ENCODE measurements around the gene LHFPL2.

LHFPL2 gene

DNA sequence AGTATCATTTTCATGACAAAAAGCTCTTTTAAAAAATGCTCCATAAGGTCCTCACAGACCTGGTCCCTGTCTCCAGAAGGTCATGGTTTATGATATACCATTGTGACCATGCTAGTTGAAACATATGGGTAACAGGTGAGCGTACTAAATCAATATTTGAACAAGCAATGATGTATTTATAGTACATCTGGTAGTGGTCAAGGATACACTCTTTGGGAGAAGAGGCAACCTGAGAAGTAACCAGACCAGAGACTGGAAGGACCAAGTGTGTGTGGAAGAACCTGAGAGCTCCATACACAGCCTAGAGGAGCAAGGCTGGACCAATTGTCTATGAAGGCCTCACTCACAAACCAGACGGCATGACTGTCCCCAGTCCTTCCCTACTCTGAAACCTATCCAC lies 55.1 kb downstream of the LHFPL2 start:
- no peak for DNase-seq

DNA sequence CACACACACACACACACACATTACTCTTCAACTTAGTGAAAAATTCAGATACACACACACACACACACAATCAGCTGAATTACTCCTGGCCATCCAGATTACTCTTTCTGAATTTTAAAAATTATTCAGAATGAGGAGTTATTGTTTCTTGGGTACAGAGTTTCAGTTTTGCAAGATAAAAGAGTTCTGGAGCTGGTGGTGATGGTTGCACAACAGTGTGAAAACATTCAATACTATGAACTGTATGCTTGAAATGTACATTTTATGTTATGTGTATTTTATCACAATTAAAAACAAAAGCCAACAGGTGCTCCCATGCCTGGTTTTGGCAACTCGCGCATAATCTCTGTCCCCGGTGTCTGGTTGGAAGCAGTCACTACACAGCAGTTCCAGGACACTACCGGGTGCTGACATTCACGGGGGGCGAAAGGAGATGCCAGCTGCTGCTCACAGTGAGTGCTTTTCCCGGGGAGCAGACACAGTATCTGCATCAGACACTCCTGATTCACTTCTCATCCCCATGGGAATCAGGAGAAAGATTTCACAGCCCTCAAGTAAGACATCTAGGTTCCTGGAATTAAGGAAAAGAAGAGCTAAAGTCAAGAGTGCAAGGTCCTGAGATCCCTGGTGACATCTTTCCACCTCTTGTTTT lies 55.7 kb downstream of the LHFPL2 start:
- no peak for DNase-seq

DNA sequence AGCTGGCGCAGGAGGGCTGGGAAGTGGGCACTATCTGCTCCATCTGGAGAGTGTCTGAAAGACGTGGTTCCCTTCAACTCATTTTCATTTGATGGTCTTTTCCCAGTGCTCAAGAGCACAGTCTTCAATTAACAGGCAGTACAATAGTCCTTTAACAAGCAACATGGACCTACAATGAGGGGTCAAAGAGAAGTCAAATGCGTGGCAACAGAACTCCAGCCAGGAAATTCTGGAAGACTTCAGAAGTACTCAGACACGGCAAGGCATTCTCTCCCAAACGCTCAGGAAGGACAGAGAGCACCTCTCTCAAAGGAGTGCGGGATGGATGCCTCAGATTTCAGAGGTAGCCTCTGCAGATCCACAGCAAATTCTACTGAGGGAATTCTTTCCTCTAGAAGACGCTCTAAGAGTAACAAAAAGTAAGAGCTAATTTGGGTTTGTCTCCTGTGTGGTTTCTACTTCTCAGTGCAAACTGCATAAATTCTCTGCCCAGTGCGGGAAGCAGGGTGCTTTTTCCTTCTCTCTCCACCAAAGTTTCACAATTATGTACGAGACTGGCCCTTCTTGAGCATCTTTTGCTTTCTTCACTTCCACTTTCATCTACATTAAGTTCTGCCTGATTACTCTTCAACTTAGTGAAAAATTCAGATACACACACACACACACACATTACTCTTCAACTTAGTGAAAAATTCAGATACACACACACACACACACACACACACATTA lies 56.4 kb downstream of the LHFPL2 start:
- no peak for DNase-seq

DNA sequence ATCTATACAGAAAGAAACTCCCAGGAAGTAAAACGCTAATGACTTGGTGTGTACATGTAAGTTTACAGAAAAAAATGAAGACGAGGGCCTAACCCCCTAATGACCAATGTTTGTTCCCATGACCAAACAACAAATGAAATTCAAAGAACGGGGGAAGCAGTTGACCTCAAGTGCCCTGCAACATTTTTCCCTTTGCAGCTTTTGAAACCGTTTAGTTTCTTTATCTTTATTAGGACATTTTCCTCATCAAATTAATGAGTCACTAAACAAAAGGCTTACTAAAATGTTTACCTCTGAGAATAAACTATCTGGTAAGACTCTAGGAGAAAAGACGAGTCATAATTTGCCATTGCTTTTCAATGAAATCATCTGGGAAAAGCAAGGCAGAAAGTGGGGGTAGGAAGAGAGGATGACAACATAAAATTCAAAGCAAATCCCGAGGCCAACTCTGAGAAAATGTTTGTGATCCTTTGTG lies 57.4 kb downstream of the LHFPL2 start:
- no peak for DNase-seq

DNA sequence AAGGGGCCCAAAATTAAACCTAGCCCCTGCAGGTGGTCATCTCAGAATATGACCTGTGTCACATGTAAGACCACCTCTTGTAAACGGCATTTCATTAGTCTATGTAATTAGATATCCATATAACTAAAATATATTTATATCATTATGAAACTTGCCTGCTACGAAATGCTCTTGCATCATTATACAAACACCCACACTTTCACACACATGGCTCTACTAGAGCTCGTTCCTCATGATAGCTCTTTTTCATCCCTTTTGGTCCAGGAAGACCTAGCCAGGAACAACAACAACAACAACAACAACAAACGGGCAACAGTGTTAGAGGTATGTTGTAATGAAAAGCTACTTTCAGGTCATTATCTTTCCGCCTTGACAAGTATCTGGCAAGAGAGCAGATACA lies 58.6 kb downstream of the LHFPL2 start:
- no peak for DNase-seq

DNA sequence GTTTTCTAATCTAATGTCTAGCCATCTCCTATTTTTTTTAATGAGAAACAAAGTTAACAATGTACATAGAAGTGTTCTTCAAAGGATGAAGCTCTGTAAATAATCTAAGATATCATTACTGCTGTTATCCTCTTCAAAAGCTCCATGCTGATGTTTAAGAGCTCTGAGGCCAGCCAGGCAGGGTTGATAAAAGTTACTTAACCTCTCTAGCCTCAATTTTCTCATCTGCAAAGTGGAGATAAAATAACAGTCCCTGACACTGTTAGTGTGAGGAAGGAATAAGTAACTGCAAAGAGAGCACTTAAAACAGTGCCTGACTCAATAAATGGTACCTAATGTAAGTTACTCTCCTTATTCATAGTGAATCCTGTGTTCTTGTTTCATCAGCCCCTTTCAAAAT lies 60.1 kb downstream of the LHFPL2 start:
- no peak for DNase-seq

DNA sequence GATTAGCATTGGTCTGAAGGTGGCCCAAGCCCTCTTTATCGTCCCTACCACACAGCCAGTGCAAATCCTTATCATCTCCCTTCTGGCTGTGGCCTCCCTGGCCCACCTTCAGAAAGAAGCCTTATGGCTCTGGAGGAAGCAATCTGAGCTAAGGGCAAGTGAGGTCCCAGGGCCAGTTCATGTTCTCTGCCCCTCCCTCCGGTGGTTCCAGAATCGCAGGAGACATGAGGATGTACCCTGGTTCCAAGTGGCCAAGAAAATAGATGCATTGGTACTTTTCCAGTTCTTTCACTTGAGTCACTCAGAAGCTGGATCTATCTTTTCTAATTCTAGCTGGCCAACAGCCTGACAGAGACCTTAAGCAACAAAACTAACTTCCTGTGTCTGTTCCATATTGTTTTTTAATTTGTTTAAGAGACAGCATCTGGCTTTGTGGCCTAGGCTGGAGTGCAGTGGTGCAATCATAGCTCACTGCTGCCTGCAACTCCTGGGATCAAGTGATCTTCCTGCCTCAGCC lies 60.7 kb downstream of the LHFPL2 start:
- DNase-seq = no peak

DNA sequence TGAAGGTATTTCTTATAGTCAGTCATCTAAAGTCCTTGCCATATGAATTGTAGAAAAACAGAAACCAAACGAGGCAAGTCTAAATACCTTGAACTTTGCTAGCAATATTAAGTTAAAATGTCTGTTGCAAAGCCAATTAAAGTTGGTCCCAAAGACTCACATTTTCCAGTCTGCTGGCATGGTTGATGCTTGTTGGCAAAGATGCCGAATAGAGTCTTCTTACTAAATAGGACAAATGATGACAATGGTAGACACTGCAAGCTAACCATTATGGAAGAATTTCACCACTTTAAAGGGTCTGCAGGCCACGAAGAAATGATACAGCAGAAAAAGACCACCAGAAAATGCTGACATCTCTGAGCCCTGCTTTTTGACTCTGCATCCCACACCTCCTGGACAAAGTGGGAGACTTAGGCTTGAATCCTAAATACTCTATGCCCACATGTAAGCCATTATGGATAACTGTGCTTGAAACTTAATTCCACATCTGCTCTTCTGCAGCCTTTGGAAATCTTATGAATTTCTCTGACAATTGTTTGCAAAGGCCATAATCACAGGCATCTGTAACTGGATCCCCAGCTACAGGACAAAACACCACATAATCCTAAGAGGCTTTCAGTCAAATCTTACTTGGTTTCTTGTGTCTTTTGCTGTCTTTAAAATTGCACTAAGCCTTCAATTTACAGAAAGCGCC lies 61.3 kb downstream of the LHFPL2 start:
- DNase-seq = no peak

DNA sequence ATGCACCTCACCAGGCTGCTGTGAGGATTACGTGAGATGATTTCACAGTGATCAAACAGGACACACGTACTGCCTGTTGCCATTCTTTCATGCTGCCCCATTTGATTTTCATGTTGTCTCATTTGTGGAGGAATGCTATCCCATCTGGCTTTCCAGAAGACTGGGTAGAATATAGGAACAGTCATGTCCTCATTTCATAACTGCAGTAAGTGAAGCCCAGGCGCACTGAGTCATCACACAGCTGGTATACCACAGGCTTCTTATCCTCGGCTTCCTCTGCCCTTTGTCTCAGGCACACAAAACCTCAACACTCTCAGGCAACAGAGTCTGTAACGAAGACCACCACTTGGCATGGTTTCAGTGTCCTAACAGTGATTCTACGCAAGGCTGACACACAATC lies 62.3 kb downstream of the LHFPL2 start:
- DNase-seq = no peak

DNA sequence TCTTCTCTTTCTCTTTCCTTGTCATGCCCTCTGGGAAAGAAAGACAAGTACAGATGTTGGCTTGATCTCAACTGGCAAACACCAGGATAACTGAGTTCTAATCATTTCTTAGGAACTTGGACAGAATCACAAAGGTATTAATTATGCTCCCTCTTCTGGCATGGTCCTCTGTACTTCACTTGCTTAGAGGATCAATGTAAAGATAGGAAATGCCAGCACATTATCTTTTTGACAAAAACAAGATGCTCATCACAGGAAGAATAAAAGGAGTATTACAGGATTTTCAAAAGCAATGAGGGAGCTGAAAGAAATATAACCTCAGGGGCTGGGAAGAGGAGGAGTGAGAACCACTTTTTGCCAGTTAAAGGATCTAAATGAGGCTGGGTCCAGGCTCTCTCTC lies 70.6 kb downstream of the LHFPL2 start:
- DNase-seq = no peak

DNA sequence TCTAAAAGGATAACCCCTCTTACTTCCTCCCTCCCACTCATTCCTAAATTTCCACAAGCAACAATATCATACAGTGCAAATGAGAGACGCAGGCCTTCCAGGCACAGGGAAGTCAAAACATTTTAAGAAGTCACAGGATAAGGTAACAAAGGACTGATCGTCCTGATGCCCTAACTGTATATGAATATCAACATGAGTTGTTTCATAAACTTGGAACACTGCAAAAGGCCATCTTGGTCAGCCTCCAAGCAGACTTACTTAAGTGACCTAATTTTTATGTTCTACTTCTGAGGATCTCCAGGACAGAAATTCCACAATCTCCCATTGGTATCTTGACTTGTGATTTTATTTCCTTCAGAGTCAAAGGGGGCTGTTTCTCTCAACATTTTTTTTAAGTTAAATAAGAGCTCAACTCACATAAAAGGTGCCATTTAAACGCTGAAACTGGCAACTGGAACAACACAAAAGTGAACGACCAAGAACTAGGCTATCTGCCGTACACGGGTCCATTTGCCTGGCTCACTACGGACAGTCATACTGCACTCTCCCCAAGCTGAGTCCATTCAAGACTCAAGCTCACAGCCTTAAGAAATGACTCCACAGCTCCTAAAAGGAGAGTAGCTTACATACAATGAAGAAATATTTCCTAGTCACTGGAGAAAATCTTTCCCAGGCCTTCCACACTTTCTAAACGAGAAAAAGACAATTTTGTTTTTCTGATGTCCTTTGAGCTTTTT lies 71.3 kb downstream of the LHFPL2 start:
- no peak for DNase-seq

DNA sequence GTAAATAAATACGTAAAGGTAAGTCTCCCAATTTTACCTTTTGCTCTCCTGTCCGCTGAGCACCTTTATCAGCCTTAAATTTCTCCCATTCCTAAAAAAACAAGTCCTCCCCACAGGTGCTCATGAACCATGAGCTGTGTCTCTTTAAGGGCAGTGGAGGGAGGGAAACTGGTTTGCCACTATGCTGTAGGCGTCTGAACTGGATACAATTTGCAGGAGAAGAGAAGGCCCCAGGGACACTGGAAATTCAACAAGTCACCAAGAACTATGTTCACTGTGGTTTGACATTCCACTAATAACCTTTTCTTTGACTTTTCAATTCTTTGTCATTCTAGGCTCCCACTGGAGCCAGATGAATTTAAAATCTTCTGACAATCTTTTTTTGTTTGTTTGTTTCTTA lies 72.2 kb downstream of the LHFPL2 start:
- DNase-seq = no peak

DNA sequence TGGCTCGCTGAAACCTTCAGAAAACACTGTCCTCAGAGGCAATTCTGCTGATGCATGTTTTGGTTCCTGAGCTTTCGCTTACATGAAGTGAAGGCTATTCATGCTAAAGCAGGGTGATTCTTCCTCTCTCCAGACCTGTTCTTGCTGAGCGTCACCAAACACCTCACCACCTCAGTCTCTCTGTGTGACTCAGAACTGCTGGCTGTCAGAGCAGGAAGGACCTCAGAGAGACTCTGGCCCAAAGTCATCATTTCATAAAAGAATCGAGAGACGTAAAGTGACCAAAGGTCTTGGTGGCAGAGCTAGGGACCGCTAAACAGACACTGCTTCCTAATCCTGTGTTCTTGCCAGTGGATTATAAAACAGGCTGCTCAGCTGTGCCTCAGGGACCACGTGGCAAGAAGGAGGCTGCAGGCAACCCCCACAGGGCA lies 73.8 kb downstream of the LHFPL2 start:
- no peak for DNase-seq

DNA sequence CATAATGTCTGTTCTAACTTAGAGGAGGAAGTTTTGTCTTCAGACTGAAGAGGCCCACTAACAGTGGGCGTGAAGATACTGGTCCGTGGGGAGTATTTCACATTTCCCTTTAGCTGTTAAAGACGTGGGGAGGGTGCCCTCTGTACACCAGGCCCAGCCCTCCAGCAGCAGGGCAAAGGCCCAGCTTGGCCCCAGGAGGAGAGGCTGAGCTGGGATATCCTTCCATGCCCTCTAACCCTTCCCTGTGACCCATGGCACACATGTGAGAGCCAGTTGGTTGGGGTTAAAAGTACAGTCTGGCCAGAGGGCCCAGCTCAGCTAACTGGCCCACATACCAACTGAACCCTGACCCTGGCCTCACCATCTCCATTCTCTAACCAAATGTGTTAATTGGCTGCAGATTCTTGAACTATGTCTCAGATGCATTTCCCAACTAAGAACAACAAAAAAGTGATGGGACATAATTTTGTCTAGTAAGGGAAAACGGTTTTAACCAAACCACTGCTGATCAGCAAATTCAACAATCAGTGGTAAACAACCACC lies 74.4 kb downstream of the LHFPL2 start:
- no peak for DNase-seq

DNA sequence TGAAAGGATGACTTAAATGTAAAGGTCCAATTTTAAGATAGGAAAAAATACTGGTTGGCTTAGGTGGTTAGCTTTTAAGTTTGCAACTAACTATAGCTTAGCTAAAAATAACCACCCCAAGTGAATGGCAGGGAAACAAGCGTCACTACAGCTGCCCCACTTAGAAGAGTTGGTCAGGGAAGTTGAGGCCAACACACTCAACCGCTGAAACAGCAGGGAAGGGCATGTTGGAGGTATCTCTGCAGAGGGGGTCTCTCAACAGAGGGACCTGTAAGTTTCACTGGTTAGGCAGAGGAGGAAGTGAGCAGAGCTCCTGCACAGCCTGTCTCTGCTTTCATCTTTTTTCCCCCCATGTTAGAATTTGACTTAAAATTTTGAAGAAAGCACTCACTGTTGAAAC lies 75.3 kb downstream of the LHFPL2 start:
- no peak for DNase-seq

DNA sequence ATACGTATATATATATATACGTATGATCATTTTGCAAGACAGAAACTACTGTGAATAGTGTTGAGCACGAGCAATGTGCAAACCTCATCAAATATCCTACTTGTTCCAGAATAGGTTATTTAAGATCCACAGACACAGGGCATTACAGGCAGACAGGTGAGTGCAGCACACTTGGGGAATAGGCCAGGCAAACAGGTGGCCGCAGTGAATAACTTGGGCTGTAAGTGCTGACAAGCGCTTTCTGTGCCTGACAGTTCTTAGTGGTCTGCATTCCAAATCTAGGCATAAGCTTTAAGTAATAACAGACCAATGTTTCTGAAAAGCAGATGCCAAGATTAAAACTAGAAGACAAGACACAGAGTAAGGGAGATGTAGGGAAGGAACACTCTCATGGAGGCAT lies 77.9 kb downstream of the LHFPL2 start:
- DNase-seq = no peak

DNA sequence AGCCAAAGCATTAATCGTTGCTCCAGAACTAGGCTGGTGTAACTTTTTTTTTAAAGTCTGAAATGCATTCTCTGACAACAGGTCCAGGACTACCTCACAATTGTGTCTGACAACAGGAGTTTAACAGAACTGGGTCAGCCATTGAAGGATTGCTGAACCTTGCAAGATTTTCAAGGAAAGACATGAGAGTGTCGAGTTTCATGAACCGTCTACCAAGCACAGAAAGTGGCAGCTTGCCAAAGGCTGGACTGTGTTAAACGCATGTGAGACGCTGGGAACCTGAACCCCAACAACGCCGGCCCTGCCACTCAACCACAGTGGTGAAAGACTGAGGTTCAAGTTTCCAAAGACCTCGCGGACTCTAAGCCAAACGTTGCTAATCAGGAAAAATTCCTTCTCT lies 79.1 kb downstream of the LHFPL2 start:
- peak; percentile 49 to 59 for DNase-seq

DNA sequence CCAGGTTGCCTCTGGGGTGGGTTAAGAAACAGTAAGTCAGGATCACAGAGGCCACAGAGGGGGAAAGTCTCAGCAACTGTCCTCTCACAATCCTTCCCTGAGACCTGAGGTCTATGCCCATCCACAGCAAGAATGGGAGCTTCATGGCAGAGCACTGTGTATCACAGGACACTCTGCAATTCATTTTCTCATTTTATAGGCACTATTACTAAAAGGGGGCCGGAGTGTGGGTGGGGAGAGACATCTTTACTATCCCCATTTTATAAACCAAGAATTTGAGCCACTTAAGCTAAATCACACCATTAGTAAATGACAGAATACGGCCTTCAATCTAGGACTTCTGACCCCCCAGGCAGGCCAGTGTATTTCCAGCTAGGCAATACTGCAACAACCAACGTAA lies 79.9 kb downstream of the LHFPL2 start:
- DNase-seq = no peak

DNA sequence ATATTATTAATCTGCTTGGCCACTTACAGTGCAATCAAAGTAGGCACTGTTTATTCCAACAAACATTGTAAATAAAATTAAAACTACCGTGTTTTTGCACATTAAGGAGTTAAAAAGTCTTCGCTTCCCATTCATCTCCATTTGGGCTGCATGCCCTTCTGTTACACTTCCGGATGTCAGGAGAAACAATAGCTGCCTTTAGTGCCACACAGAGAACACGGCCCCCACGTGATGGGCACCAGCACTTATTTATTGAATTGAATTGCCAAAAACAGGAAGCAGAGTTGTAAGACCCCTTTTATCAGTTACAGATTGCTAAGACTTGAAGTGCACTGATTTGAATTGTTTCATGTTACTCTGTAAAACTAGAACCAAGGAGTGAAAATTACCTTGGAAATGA lies 80.4 kb downstream of the LHFPL2 start:
- no peak for DNase-seq

DNA sequence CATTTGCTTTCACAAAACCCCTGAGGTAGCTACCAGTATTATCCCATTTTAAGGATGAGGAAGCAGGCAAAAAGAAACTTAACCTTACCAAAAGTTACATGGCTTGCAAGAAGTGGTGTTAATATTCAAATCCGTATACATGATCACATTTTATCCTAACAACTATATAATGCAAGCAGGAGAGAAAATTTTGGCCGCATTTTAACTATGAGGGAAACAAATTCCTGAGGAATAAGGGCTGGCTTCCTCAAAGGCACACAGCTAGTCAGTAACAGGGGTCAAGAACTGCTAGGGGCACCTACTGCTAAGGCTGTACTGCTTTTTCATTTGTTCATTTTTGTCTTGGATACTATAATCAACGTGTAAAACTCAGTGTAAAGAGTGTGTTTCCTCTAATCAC lies 81.0 kb downstream of the LHFPL2 start:
- no peak for DNase-seq

DNA sequence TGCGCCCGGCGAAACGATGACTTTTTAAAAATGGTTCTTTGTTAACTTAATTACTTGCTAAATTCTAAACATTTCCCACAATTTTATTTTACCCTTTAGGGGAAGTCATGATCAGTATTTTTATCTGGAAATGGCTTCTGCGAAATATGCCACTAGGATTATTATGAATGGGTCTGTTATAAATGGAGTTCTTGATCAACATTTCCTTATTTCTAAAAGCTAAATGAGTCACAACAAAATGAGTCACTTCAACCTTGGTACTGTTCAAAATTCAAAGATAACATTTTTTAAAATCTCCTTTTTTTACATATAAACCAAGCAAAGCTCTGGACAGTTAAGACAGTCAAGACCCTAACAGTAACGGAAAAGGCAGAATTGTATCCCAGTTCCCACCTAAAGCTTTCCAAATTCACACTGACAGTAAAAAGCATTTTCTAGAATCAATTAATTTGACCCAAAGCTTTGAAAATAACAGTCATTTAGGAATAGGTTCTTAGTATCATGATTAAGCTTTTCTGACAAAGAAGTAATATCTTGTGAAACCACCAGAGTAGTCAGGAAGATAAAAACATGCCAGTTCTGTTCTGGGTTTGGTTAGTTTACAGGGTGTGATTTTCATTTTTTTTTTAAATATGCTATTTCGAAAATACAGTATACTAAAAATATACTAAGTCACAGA lies 81.7 kb downstream of the LHFPL2 start:
- no peak for DNase-seq

DNA sequence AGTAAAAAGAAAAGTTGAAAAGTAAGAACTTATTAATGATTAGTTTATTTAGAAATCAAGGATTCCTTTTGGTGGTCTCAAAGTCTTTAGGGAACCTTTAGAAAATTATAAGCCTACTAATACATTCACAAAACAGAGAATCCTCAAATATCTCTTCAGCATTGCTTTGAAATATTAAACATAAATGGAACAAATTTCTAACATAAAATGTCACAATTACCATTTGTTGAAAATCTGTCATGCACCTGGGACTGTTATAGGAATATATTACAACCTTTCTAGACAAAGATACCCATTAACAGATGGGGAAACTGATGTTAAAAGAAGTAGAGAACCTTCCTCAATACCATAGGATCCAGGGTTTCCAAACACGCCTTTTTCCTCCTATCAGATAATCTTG lies 83.2 kb downstream of the LHFPL2 start:
- no peak for DNase-seq
